T-helper 17 cell (primary cell): ENCODE measurements around the gene WDR93. TPM values are rescaled to one million over a fixed set of nuclear protein-coding genes. Genes with fewer than 3 reads are reported as not detected.

Source experiments
- ATAC-seq: fragments of 150-1000 bp; cut with Tn5 transposase; 2 replicates; pipeline ENCODE4 v1.10.0; 2021; ENCODE audit warnings: mild to moderate bottlenecking, moderate library complexity
- DNase-seq, 3 donors: peaks; one replicate each; pipeline versions ENCODE4 v3.0.0 to v3.0.0-alpha.2; 2020 to 2021
- H3K9me3 ChIP-seq: one replicate; pipeline ENCODE4 v1.7.0; 2013; ENCODE audit warnings: low read length, mild to moderate bottlenecking; ENCODE audit not compliant: control insufficient read depth, poor library complexity, severe bottlenecking
- H3K27ac Mint-ChIP-seq: one replicate; pipeline ENCODE4 v1.8.0; 2022; ENCODE audit warnings: mild to moderate bottlenecking, moderate library complexity, mixed read lengths
- H3K27me3 Mint-ChIP-seq: one replicate; pipeline ENCODE4 v1.8.0; 2022; ENCODE audit warnings: mixed read lengths
- H3K36me3 Mint-ChIP-seq: one replicate; pipeline ENCODE4 v1.8.0; 2022; ENCODE audit warnings: low read depth, mixed read lengths
- H3K4me1 Mint-ChIP-seq: one replicate; pipeline ENCODE4 v1.8.0; 2022; ENCODE audit warnings: mild to moderate bottlenecking, mixed read lengths
- H3K4me3 Mint-ChIP-seq: one replicate; pipeline ENCODE4 v1.8.0; 2022; ENCODE audit warnings: mild to moderate bottlenecking, moderate library complexity, mixed read lengths
- total RNA-seq, 4 donors: library from RNA in 2 of 4; stranded (reverse) in 2 of 4; gene quantifications; one replicate each; pipeline ENCODE4 v1.2.3 and lab custom pipeline; 2022 to 2026

WDR93 gene
- total RNA-seq, 2 donors from 2014 or later, result 0.18 TPM; not detected in 1

- DNase-seq (no peak), ATAC-seq (no peak)
- Mint-ChIP-seq H3K36me3 (no peaks in the 10 kb centered on the region), H3K4me1 (peaks cover 6% of the 10 kb centered on the region), H3K4me3 (peak overlapping the region; percentile 85), H3K27me3 (peaks cover 23% of the 10 kb centered on the region), H3K27ac (no peak overlapping the region)
- no peaks in the 10 kb centered on the region for H3K9me3 ChIP-seq
Observed at GRCh38 chr15:89749951-89750559, 59.4 kb downstream of the WDR93 start.

- Mint-ChIP-seq H3K4me3 (peak within 1 kb of the TSS; percentile 85), H3K27me3 (peaks cover 28% of the 10 kb centered on the region), H3K4me1 (peaks cover 6% of the 10 kb centered on the region), H3K36me3 (no peaks in the 10 kb centered on the region), H3K27ac (no peak within 1 kb of the TSS)
- DNase-seq (peak; percentile 77 to 82 (median 78)), ATAC-seq (peak; percentile 96)
- H3K9me3 ChIP-seq, result no peaks in the 10 kb centered on the region
Observed at GRCh38 chr15:89750560-89751542, 60.2 kb downstream of the WDR93 start, which contains the start of gene MESP1. Gene MESP1, minus strand, starts transcription at chr15:89751249. Its CDS starts 18 bp downstream, at chr15:89751231.

GRCh38 chr15:89751748-89752147, 61.1 kb downstream of the WDR93 start:
- Mint-ChIP-seq H3K4me1 (peaks cover 6% of the 10 kb centered on the region), H3K27ac (no peak overlapping the region), H3K4me3 (peak overlapping the region; percentile 39), H3K36me3 (no peaks in the 10 kb centered on the region), H3K27me3 (peaks cover 33% of the 10 kb centered on the region)
- H3K9me3 ChIP-seq, result no peaks in the 10 kb centered on the region
- no peak for DNase-seq
- ATAC-seq, result no peak

GRCh38 chr15:89753855-89754254, 63.2 kb downstream of the WDR93 start:
- H3K4me3 Mint-ChIP-seq, result no peak overlapping the region
- no peak for ATAC-seq
- no peaks in the 10 kb centered on the region for H3K9me3 ChIP-seq
- peak overlapping the region; percentile 29 for H3K27ac Mint-ChIP-seq
- no peaks in the 10 kb centered on the region for H3K36me3 Mint-ChIP-seq
- no peak for DNase-seq
- H3K4me1 Mint-ChIP-seq, result peaks cover 6% of the 10 kb centered on the region
- H3K27me3 Mint-ChIP-seq, result peaks cover 32% of the 10 kb centered on the region

GRCh38 chr15:89754361-89755154, 63.9 kb downstream of the WDR93 start:
- H3K4me3 Mint-ChIP-seq, result no peak overlapping the region
- no peaks in the 10 kb centered on the region for H3K36me3 Mint-ChIP-seq
- ATAC-seq (no peak), DNase-seq (no peak)
- no peaks in the 10 kb centered on the region for H3K9me3 ChIP-seq
- H3K27ac Mint-ChIP-seq, result peak overlapping the region; percentile 29
- H3K4me1 Mint-ChIP-seq, result peaks cover 6% of the 10 kb centered on the region
- H3K27me3 Mint-ChIP-seq, result peaks cover 37% of the 10 kb centered on the region

GRCh38 chr15:89755701-89756100, 65.1 kb downstream of the WDR93 start:
- DNase-seq (no peak), ATAC-seq (no peak)
- Mint-ChIP-seq H3K27me3 (peaks cover 44% of the 10 kb centered on the region), H3K4me3 (no peak overlapping the region), H3K36me3 (no peaks in the 10 kb centered on the region), H3K27ac (no peak overlapping the region), H3K4me1 (peaks cover 6% of the 10 kb centered on the region)
- H3K9me3 ChIP-seq, result no peaks in the 10 kb centered on the region

GRCh38 chr15:89756897-89757296, 66.3 kb downstream of the WDR93 start:
- H3K27ac Mint-ChIP-seq, result no peak overlapping the region

GRCh38 chr15:89758283-89758682, 67.7 kb downstream of the WDR93 start:
- Mint-ChIP-seq H3K27ac (no peak overlapping the region), H3K4me3 (no peak overlapping the region), H3K36me3 (no peaks in the 10 kb centered on the region), H3K4me1 (peaks cover 6% of the 10 kb centered on the region), H3K27me3 (peaks cover 39% of the 10 kb centered on the region)
- DNase-seq, result no peak
- no peak for ATAC-seq
- no peaks in the 10 kb centered on the region for H3K9me3 ChIP-seq

More at GRCh38 chr15:89756897-89757296, 66.3 kb downstream of the WDR93 start:
- Mint-ChIP-seq H3K4me3 (no peak overlapping the region), H3K36me3 (no peaks in the 10 kb centered on the region), H3K4me1 (peaks cover 6% of the 10 kb centered on the region), H3K27me3 (peaks cover 46% of the 10 kb centered on the region)
- DNase-seq, result no peak
- H3K9me3 ChIP-seq, result no peaks in the 10 kb centered on the region
- ATAC-seq, result no peak

GRCh38 chr15:89758981-89759380, 68.4 kb downstream of the WDR93 start:
- H3K9me3 ChIP-seq, result no peaks in the 10 kb centered on the region
- no peak overlapping the region for H3K27ac Mint-ChIP-seq
- DNase-seq (no peak), ATAC-seq (no peak)
- peaks cover 39% of the 10 kb centered on the region for H3K27me3 Mint-ChIP-seq
- no peak overlapping the region for H3K4me3 Mint-ChIP-seq
- no peaks in the 10 kb centered on the region for H3K36me3 Mint-ChIP-seq
- peaks cover 6% of the 10 kb centered on the region for H3K4me1 Mint-ChIP-seq

GRCh38 chr15:89759835-89760234, 69.2 kb downstream of the WDR93 start:
- H3K9me3 ChIP-seq, result no peaks in the 10 kb centered on the region
- H3K36me3 Mint-ChIP-seq, result no peaks in the 10 kb centered on the region
- peaks cover 34% of the 10 kb centered on the region for H3K27me3 Mint-ChIP-seq
- no peak for DNase-seq
- no peak overlapping the region for H3K4me3 Mint-ChIP-seq
- peaks cover 3% of the 10 kb centered on the region for H3K4me1 Mint-ChIP-seq
- no peak for ATAC-seq
- H3K27ac Mint-ChIP-seq, result no peak overlapping the region

GRCh38 chr15:89760303-89761008, 69.8 kb downstream of the WDR93 start:
- H3K36me3 Mint-ChIP-seq, result no peaks in the 10 kb centered on the region
- DNase-seq (peak; percentile 35 to 65 (median 41)), ATAC-seq (peak; percentile 80)
- H3K9me3 ChIP-seq, result no peaks in the 10 kb centered on the region
- peaks cover 3% of the 10 kb centered on the region for H3K4me1 Mint-ChIP-seq
- H3K27me3 Mint-ChIP-seq, result peaks cover 29% of the 10 kb centered on the region
- H3K4me3 Mint-ChIP-seq, result no peak overlapping the region
- peak overlapping the region; percentile 39 for H3K27ac Mint-ChIP-seq

GRCh38 chr15:89761009-89761831, 70.6 kb downstream of the WDR93 start:
- ATAC-seq, result no peak
- H3K36me3 Mint-ChIP-seq, result no peaks in the 10 kb centered on the region
- H3K27me3 Mint-ChIP-seq, result peaks cover 23% of the 10 kb centered on the region

More at GRCh38 chr15:89761009-89761831, 70.6 kb downstream of the WDR93 start:
- Mint-ChIP-seq H3K27ac (peak overlapping the region; percentile 39), H3K4me3 (no peak overlapping the region), H3K4me1 (peaks cover 5% of the 10 kb centered on the region)
- no peak for DNase-seq
- no peaks in the 10 kb centered on the region for H3K9me3 ChIP-seq
